Occipital lobe (tissue), 2 donors: ENCODE data around the gene RDH16. TPM values are rescaled to one million over a fixed set of nuclear protein-coding genes. Genes with fewer than 3 reads are reported as not detected.
A peak's percentile ranks its signal among the peaks of the same experiment; 100 is the strongest.
"Not testable (repeated sequence)": the region's sequence is repeated elsewhere in the genome, so short reads cannot be mapped to it uniquely, and the experiment has no call there.

Source experiments
- DNase-seq: peaks from one replicate; lab custom pipeline; 2025; lab: John Stamatoyannopoulos, UW
- total RNA-seq: library from RNA; depleted of rRNA; stranded (reverse); fragments of >200 nt; gene quantifications from one replicate; pipeline ENCODE4 v1.2.3, GENCODE V29; 2014

The RDH16 gene
- total RNA-seq, 1 donor from 2014 or later, result 0.62 TPM

DNA sequence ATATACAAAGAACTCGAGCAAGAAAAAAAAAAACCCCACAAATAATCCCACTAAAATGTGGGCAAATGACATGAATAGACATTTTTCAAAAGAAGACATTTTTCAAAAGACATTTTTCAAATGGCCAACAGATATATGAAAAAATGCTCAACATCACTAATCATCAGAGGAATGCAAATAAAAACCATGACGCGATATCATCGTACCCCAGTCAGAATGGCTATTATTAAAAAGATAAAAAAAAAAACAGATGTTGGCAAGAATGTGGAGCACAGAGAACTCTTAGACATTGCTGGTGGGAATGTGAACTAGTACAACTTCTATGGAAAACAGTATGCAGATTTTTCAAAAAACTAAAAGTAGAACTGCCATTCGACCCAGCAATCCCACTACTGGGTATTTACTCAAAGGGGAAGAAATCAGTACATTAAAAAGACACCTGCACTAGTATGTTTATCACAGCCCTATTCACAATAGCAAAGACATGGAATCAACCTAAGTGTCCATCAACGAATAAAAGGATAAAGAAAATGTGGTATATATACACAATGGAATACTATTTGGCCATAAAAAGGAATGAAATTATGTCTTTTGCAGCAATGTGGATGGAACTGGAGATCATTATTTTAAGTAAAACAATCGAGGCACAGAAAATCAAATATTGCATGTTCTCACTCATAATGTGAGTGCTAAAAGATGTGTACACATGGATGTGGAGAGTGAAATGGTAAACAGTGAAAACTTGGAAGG is 32.6 kb upstream of the RDH16 start:
- no peak for DNase-seq

DNA sequence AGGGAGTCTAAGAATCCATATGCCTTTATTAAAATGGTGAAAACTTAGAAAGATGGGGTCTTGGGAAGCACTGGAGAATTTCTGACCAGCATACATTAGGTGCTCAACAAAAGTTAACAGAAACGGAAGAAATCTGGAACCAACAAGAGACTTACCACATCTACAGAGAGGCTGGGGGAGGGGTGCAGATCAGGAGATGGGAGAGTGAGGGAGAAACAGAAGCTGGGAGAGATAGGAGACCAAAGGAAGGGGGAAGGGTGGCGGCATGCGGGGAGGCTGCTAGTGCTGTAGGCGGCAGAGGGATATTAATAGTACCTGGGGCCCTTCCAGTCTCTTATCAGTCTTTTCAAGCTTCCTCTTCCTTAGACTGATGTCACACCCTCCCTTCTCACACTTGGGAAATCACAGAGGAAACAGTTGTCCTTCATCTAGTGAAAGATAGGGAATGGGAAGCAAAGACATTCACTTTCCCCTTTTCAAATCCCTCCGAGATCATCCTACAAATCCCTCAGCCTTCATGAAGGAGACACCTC is 30.9 kb upstream of the RDH16 start:
- no peak for DNase-seq

DNA sequence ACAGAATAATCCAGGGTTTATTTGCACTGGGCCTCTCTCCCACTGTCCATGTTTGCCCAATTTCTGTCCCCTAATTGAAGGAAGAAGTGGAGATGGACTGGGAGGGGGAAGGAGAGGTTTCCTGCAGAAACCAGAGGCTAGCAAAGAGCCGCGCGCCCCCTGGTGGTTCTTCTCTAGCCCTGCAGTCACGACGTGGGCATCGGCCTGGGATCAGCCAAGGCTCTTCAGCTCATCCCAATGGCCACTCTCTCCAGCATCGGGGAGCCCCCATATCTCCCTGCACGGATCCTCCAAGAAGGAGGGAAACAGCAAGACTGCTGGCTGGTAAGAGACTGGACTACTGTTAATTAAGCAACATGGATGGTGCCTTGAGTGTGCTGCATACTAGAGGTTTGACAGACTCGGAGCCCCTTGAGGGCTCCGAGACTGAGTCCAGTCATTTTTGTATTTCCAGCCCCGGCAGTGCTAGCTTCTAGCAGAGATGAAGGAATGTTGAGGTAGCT is 30.2 kb upstream of the RDH16 start:
- peak; percentile 56 for DNase-seq

DNA sequence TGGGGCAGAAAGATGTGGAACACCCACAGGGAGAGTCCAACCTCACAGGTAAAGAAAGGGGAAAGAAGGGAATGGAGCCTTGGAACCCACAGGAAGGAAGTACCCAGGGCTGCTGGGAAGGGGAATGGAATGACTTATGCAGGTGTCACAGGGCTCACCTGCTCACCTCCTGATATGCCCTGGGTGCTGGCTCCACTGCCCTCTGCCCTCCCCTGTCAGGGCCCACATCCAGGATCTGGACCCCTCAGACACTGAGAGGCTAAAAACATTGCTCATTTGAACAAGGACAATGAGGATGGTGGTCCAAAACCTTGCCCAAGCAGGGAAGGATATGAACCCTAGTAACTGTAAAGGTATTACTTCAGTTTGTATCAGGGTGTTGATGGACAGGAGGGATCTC is 29.6 kb upstream of the RDH16 start:
- no peak for DNase-seq

DNA sequence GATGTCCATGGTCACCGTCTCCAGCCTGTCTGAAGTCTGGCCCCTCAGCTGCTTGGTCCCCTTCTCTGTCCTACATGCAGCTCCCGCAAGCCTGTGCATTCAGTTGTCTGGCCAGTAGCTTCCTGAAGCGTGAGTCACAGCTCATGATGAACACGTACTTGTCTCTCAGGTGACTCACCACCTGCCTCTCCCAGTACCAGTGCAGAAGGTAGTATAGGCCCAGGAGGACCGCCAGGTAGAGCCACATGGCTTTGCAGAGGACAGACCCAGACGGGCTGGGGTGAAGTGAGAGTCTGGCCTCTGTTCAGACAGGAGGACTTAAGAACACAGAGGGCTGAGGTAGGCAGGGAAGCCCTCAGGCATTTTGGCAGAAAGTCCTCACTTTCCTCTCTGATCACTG is 28.3 kb upstream of the RDH16 start:
- DNase-seq, result not testable (repeated sequence)

DNA sequence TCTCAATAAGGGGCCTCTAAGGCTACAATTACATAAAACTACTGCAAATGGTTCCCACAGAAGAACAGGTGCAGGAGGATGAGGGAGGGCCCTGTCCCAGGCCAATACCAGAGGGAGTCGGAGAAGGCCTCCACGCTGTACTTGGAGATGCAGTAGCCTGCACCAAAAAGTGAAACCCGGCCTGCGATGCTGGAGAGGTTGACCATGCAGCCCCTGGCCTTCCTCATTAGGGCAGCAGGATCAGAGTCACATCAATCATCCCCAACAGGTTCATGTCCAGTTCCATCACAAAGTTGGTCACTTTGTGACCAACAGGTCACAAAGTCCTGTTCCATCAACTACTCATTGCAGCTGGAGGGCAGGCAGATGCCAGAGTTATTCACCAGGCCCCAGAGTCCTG is 26.0 kb upstream of the RDH16 start:
- DNase-seq, result no peak

DNA sequence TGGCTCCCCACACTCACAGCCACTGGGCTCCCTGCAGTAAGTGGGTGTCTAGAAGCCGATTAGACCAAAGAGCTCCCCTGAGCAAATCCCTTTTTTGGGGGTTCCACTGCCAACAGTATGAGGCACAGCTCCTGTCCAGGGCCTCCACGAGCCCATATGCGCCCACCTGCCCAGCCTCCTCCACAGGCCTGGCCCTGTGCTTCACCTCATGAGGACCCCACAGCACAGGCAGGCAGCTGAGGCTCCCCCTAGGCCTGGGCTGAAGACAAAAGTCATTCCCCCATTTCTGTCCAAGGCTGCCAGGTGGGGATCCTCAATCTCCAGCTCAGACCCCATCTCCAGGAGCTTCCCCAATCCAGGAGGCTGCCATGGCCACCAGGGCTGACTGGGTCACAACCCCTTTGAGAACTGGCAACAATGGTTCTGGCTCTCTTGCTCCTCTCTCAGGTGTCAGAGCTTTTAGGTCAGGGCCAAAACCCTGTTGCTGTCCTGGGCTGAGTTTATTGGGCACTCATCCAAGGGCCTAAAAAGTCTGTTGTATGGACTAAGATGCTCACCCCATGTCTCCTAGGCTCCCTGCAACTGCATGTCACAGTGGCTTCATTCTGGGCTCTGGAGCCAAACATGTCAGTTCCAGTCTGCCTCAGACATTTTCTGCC is 25.3 kb upstream of the RDH16 start:
- not testable (repeated sequence) for DNase-seq

DNA sequence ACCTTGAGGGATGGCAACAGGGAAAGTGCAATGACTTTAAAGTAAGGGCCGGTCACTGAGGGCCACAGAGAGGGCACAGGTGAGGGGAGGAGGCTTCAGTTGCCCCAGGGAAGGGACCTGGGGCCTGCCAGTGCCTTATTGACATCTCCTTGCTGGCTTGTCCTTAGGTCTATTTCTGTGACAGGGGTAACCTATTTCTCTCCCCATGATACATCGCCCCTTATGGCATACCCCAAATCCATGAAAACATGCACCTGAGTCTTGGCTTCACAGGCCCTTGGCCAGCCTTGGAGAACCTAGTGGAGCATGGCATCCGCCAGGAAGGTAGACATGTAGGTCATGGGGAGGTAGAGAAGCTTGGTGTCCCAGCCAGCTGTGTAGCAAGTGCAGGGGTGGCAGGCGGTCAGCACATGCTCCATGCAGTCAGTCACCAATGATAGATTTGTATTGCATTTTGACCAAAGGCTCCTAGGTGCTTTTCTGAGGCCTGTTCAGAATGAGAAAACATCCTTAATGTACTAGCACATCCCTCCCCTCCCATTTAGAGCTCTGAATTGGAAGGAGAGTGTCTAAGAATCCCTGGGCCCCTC is 23.6 kb upstream of the RDH16 start:
- no peak for DNase-seq

DNA sequence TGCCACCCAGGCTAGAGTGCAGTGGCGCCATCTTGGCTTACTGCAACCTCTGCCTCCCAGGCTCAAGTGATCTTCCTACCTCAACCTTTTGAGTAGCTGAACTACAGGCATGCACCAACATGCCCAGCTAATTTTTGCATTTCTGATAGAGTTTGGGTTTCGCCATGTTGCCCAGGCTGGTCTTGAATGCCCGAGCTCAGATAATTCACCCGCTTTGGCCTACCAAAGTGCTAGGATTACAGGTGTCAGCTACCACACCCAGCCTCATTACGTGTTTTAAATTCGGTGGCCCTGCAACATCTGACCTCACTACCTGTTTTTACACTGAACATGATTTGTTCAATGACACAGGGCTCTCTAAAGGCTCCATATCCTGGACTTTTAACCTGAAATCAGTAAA is 22.9 kb upstream of the RDH16 start:
- no peak for DNase-seq

DNA sequence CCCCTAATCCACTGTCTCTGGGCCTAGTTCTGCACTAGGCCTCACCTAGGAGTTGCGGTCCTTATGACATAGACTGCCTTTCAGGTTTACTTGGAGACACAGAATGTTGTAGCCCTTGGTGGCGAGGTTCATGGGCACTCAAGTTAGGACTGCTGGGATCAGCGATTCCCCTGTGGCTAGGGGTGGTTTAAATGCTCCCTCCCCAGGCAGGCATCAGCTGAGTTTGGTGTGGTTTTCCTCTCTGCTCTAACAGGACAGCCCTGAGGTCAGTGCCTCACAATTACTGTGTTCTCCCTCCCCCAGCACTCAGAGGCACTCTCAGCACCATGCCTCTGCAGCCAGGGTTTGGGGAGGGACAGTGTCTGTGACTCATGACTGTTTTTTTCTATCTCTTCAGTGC is 22.2 kb upstream of the RDH16 start:
- DNase-seq, result no peak

DNA sequence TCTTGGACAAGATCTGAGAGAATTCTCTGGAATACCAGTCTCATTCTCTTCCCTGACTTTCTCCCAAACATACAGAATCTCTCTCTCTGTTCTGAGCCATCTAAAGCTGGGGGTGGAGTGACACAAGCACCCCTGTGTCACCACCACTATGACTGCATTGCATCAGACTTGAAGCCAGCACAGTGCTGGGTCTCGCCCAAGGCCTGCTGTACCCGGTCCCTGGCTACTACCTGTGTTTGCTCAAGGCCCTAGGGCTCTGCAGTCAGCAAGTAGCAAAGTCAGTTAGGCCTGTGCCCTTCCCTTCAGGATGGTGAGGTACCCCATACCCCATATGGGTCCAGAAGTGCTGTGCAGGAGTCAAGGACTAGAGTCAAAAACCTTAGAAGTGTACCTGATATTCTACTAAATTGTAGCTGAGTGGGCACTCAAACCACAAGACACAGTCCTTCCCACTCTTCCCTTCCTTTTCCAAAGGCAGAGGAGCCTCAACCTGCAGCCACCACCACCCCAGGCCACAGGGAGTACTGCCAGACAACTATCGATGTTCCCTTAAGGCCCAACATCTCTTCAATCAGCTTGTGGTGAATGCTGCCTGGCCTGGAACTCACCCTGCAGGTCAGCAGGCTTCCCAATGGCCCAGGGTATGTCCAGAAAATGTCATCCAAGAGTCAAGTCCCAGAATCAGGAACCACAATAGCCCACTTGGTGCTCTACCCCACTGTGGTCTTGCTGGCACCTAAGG is 21.2 kb upstream of the RDH16 start:
- DNase-seq, result no peak

DNA sequence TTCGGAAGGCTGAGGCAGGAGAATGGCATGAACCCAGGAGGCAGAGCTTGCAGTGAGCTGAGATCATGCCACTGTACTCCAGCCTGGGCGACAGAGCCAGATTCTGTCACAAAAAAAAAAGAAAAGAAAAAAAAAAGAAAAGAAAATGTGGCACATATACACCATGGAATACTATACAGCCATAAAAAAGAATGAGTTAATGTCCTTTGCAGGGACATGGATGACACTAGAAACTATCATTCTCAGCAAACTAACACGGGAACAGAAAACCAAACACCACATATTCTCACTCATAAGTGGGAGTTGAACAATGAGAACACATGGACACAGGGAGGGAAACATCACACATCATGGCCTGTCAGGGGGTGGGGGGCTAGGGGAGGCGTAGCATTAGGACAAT is 20.0 kb upstream of the RDH16 start:
- not testable (repeated sequence) for DNase-seq

DNA sequence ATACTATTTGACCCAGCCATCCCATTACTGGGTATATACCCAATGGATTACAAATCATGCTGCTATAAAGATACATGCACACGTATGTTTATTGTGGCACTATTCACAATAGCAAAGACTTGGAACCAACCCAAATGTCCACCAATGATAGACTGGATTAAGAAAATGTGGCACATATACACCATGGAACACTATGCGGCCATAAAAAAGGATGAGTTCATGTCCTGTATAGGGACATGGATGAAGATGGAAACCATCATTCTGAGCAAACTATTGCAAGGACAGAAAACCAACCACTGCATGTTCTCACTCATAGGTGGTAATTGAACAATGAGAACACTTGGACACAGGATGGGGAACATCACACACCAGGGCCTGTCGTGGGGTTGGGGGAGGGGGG is 16.8 kb upstream of the RDH16 start:
- DNase-seq, result not testable (repeated sequence)

DNA sequence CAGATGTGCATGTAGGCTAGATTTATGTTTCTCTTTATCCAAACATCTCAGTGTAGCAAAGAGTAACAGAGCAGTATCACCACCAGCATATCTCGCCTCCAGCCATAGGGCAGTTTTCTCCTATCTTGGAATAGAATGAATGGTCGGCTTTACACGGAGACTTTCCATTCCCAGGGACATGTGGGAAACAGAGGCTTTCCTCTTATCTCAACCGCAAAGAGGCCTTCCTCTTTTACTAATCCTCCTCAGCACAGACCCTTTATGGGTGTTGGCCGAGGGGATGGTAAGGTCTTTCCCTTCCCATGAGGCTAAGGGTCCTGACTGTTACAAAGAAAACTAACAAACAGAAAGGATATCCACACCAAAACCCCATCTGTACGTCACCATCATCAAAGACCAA is 11.5 kb upstream of the RDH16 start:
- DNase-seq, result not testable (repeated sequence)

DNA sequence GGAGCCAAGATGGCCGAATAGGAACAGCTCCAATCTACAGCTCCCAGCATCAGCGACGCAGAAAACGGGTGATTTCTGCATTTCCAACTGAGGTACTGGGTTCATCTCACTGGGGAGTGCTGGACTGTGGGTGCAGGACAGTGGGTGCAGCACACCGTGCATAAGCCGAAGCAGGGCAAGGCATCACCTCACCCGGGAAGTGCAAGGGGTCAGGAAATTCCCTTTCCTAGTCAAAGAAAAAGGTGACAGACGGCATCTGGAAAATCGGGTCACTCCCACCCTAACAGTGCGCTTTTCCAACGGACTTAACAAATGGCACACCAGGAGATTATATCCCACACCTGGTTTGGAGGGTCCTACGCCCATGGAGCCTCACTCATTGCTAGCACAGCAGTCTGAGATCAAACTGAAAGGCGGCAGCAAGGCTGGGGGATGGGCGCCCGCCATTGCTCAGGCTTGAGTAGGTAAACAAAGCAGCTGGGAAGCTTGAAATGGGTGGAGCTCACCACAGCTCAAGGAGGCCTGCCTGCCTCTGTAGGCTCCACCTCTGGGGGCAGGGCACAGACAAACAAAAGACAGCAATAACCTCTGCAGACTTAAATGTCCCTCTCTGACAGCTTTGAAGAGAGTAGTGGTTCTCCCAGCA is 8.7 kb upstream of the RDH16 start:
- DNase-seq, result not testable (repeated sequence)

DNA sequence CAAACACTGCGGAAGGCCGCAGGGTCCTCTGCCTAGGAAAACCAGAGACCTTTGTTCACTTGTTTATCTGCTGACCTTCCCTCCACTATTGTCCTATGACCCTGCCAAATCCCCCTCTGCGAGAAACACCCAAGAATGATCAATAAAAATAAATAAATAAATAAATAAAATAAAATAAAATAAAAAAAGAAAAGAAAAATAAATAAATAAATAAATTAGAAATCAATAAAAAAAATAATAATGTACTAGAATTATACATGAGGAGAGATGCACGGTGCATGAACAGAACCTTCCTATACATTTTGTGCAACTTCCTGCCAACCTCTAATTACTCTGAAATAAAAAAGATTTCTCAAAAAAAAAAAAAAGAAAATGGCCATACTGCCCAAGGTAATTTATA is 7.7 kb upstream of the RDH16 start:
- not testable (repeated sequence) for DNase-seq

DNA sequence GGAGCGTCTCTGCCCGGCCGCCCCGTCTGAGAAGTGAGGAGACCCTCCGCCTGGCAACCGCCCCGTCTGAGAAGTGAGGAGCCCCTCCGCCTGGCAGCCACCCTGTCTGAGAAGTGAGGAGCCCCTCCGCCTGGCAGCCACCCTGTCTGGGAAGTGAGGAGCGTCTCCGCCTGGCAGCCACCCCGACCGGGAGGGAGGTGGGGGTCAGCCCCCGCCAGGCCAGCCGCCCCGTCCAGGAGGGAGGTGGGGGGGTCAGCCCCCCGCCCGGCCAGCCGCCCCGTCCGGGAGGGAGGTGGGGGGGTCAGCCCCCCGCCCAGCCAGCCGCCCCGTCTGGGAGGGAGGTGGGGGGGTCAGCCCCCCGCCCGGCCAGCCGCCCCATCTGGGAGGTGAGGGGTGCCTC is 6.1 kb upstream of the RDH16 start:
- DNase-seq, result not testable (repeated sequence)

DNA sequence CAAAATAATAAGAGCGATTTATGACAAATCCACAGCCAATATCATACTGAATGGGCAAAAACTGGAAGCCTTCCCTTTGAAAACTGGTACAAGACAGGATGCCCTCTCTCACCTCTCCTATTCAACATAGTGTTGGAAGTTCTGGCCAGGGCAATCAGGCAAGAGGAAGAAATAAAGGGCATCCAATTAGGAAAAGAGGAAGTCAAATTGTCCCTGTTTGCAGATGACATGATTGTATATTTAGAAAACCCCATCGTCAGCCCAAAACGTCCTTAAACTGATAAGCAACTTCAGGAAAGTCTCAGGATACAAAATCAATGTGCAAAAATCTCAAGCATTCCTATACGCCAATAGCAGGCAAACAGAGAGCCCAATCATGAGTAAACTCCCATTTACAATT is 4.8 kb upstream of the RDH16 start:
- DNase-seq, result not testable (repeated sequence)

DNA sequence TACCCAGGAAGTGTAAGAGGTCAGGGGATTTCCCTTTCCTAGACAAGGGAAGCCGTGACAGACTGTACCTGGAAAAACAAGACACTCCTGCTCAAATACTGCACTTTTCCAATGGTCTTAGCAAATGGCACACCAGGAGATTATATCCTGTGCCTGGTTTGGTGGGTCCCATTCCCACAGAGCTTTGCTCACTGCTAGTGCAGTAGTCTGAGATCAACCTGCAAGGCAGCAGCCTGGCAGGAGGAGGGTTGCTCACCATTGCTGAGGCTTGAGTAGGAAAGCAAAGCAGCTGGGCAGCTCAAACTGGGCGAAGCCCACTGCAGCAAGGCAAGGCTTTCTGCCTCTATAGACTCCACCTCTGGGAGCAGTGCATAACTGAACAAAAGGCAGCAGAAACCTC is 1.0 kb upstream of the RDH16 start:
- DNase-seq, result no peak

DNA sequence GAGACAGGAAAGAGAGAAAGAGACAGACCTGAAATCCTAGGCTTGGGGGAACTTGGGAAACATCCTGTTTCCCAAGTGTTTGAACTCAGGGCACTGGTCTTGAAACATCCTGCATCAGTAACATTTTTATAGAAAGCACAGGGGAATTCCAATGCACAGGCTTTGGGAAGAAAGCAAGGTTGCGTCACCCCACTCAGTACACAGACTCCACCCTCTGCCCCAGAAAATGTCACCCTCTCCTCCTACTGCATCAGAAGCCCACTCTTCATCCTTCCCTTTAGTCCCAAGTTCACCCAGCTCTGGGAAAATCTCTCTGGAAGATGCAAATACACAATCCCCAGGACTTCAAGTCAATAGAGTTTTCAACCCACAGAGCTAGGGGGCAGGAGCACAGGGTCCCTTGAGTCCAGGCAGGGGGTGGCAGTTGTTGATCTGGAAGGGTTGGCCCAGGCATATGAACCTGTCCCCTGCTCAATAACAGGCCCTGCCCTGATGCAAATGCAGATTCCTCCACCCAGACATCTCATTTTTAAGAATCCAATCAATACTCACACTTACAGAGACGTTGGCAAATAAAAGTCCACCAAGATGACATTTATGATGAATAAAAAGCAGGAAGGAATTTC is 1.7 kb downstream of the RDH16 start:
- no peak for DNase-seq

DNA sequence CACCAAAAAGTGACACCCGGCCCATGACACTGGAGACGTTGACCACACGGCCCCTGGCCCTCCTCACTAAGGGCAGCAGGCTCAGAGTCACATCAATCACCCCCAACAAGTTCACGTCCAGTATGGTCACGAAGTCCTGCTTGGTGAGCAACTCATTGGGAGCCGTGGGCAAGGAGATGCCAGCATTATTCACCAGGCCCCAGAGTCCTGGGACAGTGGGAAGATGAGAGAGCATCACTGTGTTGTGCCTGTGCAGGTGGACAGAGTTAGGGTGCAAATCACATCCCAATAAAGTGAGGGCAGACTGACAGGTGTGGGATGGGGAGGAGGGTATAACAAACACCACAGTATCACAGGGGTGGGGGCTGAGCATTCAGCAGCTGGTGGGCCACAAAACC is 2.5 kb downstream of the RDH16 start:
- DNase-seq, result no peak
